ENCODE data around the gene MIPEP. TPM values are rescaled to one million over a fixed set of nuclear protein-coding genes. Genes with fewer than 3 reads are reported as not detected.

MIPEP gene
- total RNA-seq, 2 donors from 2014 or later, result 4.0 to 14.6 TPM

- Mint-ChIP-seq H3K27ac (no peak overlapping the region), H3K9me3 (no peaks in the 10 kb centered on the region), H3K4me3 (no peak overlapping the region), H3K4me1 (no peaks in the 10 kb centered on the region), H3K27me3 (no peaks in the 10 kb centered on the region), H3K36me3 (ENCODE audit: low read depth) (peaks cover 9% of the 10 kb centered on the region)
- peak; percentile 44 for ATAC-seq (replicated peaks)
These were observed 157.5 kb downstream of the MIPEP start for GRCh38 chr13:23731709-23732108.

GRCh38 chr13:23730251-23730650, 158.9 kb downstream of the MIPEP start:
- H3K36me3 Mint-ChIP-seq (ENCODE audit: low read depth), result peaks cover 9% of the 10 kb centered on the region
- no peak overlapping the region for H3K4me3 Mint-ChIP-seq
- no peak for ATAC-seq (replicated peaks)
- H3K27me3 Mint-ChIP-seq, result no peaks in the 10 kb centered on the region
- no peaks in the 10 kb centered on the region for H3K4me1 Mint-ChIP-seq
- H3K9me3 Mint-ChIP-seq, result no peaks in the 10 kb centered on the region
- no peak overlapping the region for H3K27ac Mint-ChIP-seq

GRCh38 chr13:23729531-23729930, 159.7 kb downstream of the MIPEP start:
- H3K27me3 Mint-ChIP-seq, result no peaks in the 10 kb centered on the region
- H3K9me3 Mint-ChIP-seq, result no peaks in the 10 kb centered on the region
- H3K4me3 Mint-ChIP-seq, result no peak overlapping the region
- H3K27ac Mint-ChIP-seq, result no peak overlapping the region
- ATAC-seq (replicated peaks), result no peak
- H3K4me1 Mint-ChIP-seq, result no peaks in the 10 kb centered on the region
- H3K36me3 Mint-ChIP-seq (ENCODE audit: low read depth), result peaks cover 9% of the 10 kb centered on the region

- no peak for ATAC-seq (replicated peaks)
- Mint-ChIP-seq H3K4me1 (no peaks in the 10 kb centered on the region), H3K9me3 (no peaks in the 10 kb centered on the region), H3K4me3 (no peak overlapping the region), H3K27ac (no peak overlapping the region), H3K36me3 (ENCODE audit: low read depth) (peaks cover 9% of the 10 kb centered on the region), H3K27me3 (no peaks in the 10 kb centered on the region)
These were observed 160.4 kb downstream of the MIPEP start for GRCh38 chr13:23728807-23729206.

GRCh38 chr13:23725922-23726321, 163.3 kb downstream of the MIPEP start:
- H3K9me3 Mint-ChIP-seq, result no peaks in the 10 kb centered on the region
- no peak for ATAC-seq (replicated peaks)
- no peaks in the 10 kb centered on the region for H3K4me1 Mint-ChIP-seq

GRCh38 chr13:23724196-23724970, 164.8 kb downstream of the MIPEP start:
- Mint-ChIP-seq H3K36me3 (ENCODE audit: low read depth) (peaks cover 8% of the 10 kb centered on the region), H3K4me1 (no peaks in the 10 kb centered on the region), H3K9me3 (no peaks in the 10 kb centered on the region), H3K27me3 (no peaks in the 10 kb centered on the region), H3K27ac (no peak overlapping the region), H3K4me3 (no peak overlapping the region)
- no peak for ATAC-seq (replicated peaks)

More at GRCh38 chr13:23725922-23726321, 163.3 kb downstream of the MIPEP start:
- H3K27ac Mint-ChIP-seq, result no peak overlapping the region
- no peaks in the 10 kb centered on the region for H3K27me3 Mint-ChIP-seq
- H3K36me3 Mint-ChIP-seq (ENCODE audit: low read depth), result peaks cover 9% of the 10 kb centered on the region
- H3K4me3 Mint-ChIP-seq, result no peak overlapping the region

- ATAC-seq (replicated peaks), result no peak
- no peaks in the 10 kb centered on the region for H3K36me3 Mint-ChIP-seq (ENCODE audit: low read depth)
- no peaks in the 10 kb centered on the region for H3K9me3 Mint-ChIP-seq
These were observed 165.7 kb downstream of the MIPEP start for GRCh38 chr13:23723471-23723870.

GRCh38 chr13:23722726-23723453, 166.3 kb downstream of the MIPEP start:
- Mint-ChIP-seq H3K4me1 (no peaks in the 10 kb centered on the region), H3K9me3 (no peaks in the 10 kb centered on the region), H3K27me3 (no peaks in the 10 kb centered on the region), H3K27ac (no peak overlapping the region), H3K4me3 (no peak overlapping the region), H3K36me3 (ENCODE audit: low read depth) (no peaks in the 10 kb centered on the region)
- no peak for ATAC-seq (replicated peaks)

More at GRCh38 chr13:23723471-23723870, 165.7 kb downstream of the MIPEP start:
- Mint-ChIP-seq H3K4me1 (no peaks in the 10 kb centered on the region), H3K27me3 (no peaks in the 10 kb centered on the region), H3K4me3 (no peak overlapping the region), H3K27ac (no peak overlapping the region)

- ATAC-seq (replicated peaks), result no peak
- Mint-ChIP-seq H3K4me1 (no peaks in the 10 kb centered on the region), H3K36me3 (ENCODE audit: low read depth) (no peaks in the 10 kb centered on the region), H3K27me3 (peaks cover 4% of the 10 kb centered on the region), H3K4me3 (no peak overlapping the region), H3K27ac (no peak overlapping the region), H3K9me3 (no peaks in the 10 kb centered on the region)
These were observed 170.2 kb downstream of the MIPEP start for GRCh38 chr13:23718996-23719395.

GRCh38 chr13:23716401-23716800, 172.8 kb downstream of the MIPEP start:
- Mint-ChIP-seq H3K27me3 (peaks cover 5% of the 10 kb centered on the region), H3K9me3 (no peaks in the 10 kb centered on the region), H3K36me3 (ENCODE audit: low read depth) (no peaks in the 10 kb centered on the region), H3K4me1 (no peaks in the 10 kb centered on the region), H3K4me3 (no peak overlapping the region), H3K27ac (no peak overlapping the region)
- ATAC-seq (replicated peaks), result no peak

GRCh38 chr13:23715762-23716235, 173.4 kb downstream of the MIPEP start:
- no peak for ATAC-seq (replicated peaks)
- no peak overlapping the region for H3K4me3 Mint-ChIP-seq
- H3K27me3 Mint-ChIP-seq, result peaks cover 5% of the 10 kb centered on the region
- no peaks in the 10 kb centered on the region for H3K9me3 Mint-ChIP-seq
- H3K27ac Mint-ChIP-seq, result no peak overlapping the region
- no peaks in the 10 kb centered on the region for H3K4me1 Mint-ChIP-seq
- H3K36me3 Mint-ChIP-seq (ENCODE audit: low read depth), result no peaks in the 10 kb centered on the region

- no peaks in the 10 kb centered on the region for H3K9me3 Mint-ChIP-seq
- ATAC-seq (replicated peaks), result no peak
- no peaks in the 10 kb centered on the region for H3K36me3 Mint-ChIP-seq (ENCODE audit: low read depth)
- H3K27me3 Mint-ChIP-seq, result peaks cover 5% of the 10 kb centered on the region
- no peak overlapping the region for H3K4me3 Mint-ChIP-seq
- H3K27ac Mint-ChIP-seq, result no peak overlapping the region
- no peaks in the 10 kb centered on the region for H3K4me1 Mint-ChIP-seq
These were observed 174.0 kb downstream of the MIPEP start for GRCh38 chr13:23715092-23715761.

GRCh38 chr13:23714672-23715071, 174.5 kb downstream of the MIPEP start:
- ATAC-seq (replicated peaks), result no peak
- Mint-ChIP-seq H3K36me3 (ENCODE audit: low read depth) (no peaks in the 10 kb centered on the region), H3K4me1 (no peaks in the 10 kb centered on the region), H3K27me3 (peaks cover 5% of the 10 kb centered on the region), H3K27ac (no peak overlapping the region), H3K9me3 (no peaks in the 10 kb centered on the region), H3K4me3 (no peak overlapping the region)

- no peak overlapping the region for H3K27ac Mint-ChIP-seq
- no peaks in the 10 kb centered on the region for H3K36me3 Mint-ChIP-seq (ENCODE audit: low read depth)
- no peak overlapping the region for H3K4me3 Mint-ChIP-seq
- ATAC-seq (replicated peaks), result no peak
- no peaks in the 10 kb centered on the region for H3K4me1 Mint-ChIP-seq
- peaks cover 5% of the 10 kb centered on the region for H3K27me3 Mint-ChIP-seq
- no peaks in the 10 kb centered on the region for H3K9me3 Mint-ChIP-seq
These were observed 177.8 kb downstream of the MIPEP start for GRCh38 chr13:23711355-23711754.

Measured in activated T-helper 17 cell treated with anti-CD3 and anti-CD28 coated beads, Interleukin-2, amount 50 U/mL, for 72 hours (primary cell).